Measurements from ENCODE around the gene RARS2. TPM values are rescaled to one million over a fixed set of nuclear protein-coding genes. Genes with fewer than 3 reads are reported as not detected.
A peak's percentile ranks its signal among the peaks of the same experiment; 100 is the strongest.

The RARS2 gene
- total RNA-seq, 1 donor from 2014 or later = 45.8 TPM

DNA sequence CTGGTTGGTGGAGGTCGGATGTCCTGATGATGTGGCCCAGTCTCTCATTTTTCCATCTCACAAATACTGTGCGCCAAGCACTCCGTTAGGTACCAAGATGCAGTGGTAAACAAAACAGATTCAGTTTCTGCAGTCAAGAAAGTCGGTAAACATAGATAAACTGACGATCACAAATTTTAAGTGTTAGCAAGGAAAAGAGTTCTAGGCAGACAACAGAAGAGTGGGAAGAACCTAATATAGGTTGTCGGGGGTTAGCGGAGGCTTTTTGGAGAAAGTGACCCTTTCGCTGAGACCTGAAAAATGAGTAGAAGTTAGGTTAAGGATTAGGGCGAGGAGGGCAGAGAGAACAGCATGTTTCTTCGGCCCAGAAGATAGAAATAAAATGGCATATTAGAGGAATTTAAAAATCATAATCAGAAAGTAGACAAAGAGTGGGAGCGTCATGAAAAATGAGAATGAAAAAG, 662 bp upstream of the RARS2 start:
- Mint-ChIP-seq H3K9me3 (ENCODE audit: unreplicated experiment) (no peaks in the 10 kb centered on the region), H3K27ac (ENCODE audit: unreplicated experiment) (peak overlapping the region; percentile 89), H3K27me3 (ENCODE audit: unreplicated experiment) (peaks cover 4% of the 10 kb centered on the region), H3K36me3 (ENCODE audit: low read depth, unreplicated experiment) (peaks cover 9% of the 10 kb centered on the region), H3K4me1 (ENCODE audit: unreplicated experiment) (peaks cover 29% of the 10 kb centered on the region), H3K4me3 (ENCODE audit: unreplicated experiment) (peak overlapping the region; percentile 98)
- no peak for TF ChIP-seq CTCF (IDR thresholded peaks at IDR 0.05; ENCODE audit: unreplicated experiment)
- no peak for DNase-seq (ENCODE audit: low spot score)

DNA sequence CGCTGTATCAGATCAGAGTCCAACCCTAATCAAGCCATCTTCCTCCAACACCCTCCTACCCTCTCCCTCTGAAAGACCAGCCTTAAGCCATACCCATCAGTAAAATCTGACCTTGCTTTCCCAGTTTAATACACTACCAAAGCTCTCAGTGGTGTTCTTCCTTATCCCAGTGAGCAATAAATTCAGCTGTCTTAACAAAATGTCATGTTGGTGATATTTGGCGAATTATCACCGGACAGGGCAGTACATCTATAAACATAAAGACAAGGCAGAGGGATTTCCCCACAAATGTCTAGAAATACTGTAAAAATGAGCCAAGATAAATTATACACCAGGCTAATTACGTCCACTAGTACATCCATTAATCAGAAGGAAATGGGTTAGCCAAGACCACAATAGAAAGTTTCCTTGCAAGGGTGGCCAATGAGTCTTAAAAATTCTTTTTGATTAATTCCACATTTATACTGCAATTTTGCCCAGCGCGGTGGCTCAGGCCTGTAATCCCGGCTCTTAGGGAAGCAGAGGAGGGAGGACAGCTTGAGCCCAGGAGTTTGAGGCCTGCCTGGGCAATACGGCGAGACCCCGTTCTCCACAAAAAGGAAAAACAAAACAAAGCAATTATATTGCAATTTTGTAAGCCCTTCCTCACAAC, 905 bp downstream of the RARS2 start:
- Mint-ChIP-seq H3K9me3 (ENCODE audit: unreplicated experiment) (no peaks in the 10 kb centered on the region), H3K4me1 (ENCODE audit: unreplicated experiment) (peaks cover 33% of the 10 kb centered on the region), H3K27me3 (ENCODE audit: unreplicated experiment) (peaks cover 4% of the 10 kb centered on the region), H3K27ac (ENCODE audit: unreplicated experiment) (peak overlapping the region; percentile 95), H3K36me3 (ENCODE audit: low read depth, unreplicated experiment) (peaks cover 9% of the 10 kb centered on the region), H3K4me3 (ENCODE audit: unreplicated experiment) (peak overlapping the region; percentile 98)
- DNase-seq (ENCODE audit: low spot score) = no peak
- no peak for TF ChIP-seq CTCF (IDR thresholded peaks at IDR 0.05; ENCODE audit: unreplicated experiment)

GRCh38 chr6:87586371-87587077, 3.3 kb downstream of the RARS2 start:
- Mint-ChIP-seq H3K27ac (ENCODE audit: unreplicated experiment) (no peak overlapping the region), H3K9me3 (ENCODE audit: unreplicated experiment) (no peaks in the 10 kb centered on the region), H3K4me1 (ENCODE audit: unreplicated experiment) (peaks cover 44% of the 10 kb centered on the region), H3K27me3 (ENCODE audit: unreplicated experiment) (peaks cover 3% of the 10 kb centered on the region), H3K36me3 (ENCODE audit: low read depth, unreplicated experiment) (peaks cover 12% of the 10 kb centered on the region), H3K4me3 (ENCODE audit: unreplicated experiment) (no peak overlapping the region)
- no peak for DNase-seq (ENCODE audit: low spot score)
- TF ChIP-seq CTCF (IDR thresholded peaks at IDR 0.05; ENCODE audit: unreplicated experiment) = no peak

DNA sequence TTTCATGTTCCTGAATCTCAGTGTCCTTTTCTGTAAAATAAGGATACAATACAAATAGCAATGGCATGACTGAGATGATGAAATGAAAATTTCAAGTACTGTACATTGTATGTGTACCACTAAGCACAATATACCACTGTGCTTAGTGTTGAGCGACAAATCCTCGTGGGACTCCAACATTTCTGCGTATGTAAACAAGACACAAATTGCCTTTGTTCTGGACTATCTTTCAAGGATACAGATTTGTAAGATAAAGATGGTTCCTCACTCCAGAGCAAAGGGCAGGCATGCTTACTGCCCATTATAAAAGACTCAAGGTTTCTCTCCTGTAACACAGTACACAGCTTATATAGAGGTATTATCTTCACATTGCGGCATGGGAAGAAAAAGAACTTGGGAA, 6.0 kb downstream of the RARS2 start:
- H3K4me1 Mint-ChIP-seq (ENCODE audit: unreplicated experiment) = peaks cover 33% of the 10 kb centered on the region

More for the DNA sequence above, 6.0 kb downstream of the RARS2 start:
- H3K36me3 Mint-ChIP-seq (ENCODE audit: low read depth, unreplicated experiment) = peaks cover 19% of the 10 kb centered on the region
- H3K27me3 Mint-ChIP-seq (ENCODE audit: unreplicated experiment) = no peaks in the 10 kb centered on the region
- H3K4me3 Mint-ChIP-seq (ENCODE audit: unreplicated experiment) = no peak overlapping the region
- no peak for TF ChIP-seq CTCF (IDR thresholded peaks at IDR 0.05; ENCODE audit: unreplicated experiment)
- no peak for DNase-seq (ENCODE audit: low spot score)
- no peaks in the 10 kb centered on the region for H3K9me3 Mint-ChIP-seq (ENCODE audit: unreplicated experiment)
- no peak overlapping the region for H3K27ac Mint-ChIP-seq (ENCODE audit: unreplicated experiment)

Measured in endothelial cell (in vitro differentiated cells).